Left ventricle myocardium inferior (tissue), 1 donor: ENCODE data around the gene CRADD. TPM values are rescaled to one million over a fixed set of nuclear protein-coding genes. Genes with fewer than 3 reads are reported as not detected.

ENCODE experiments used
- DNase-seq: peaks from one replicate; pipeline ENCODE4 v3.0.0-alpha.2; 2020
- H3K27ac ChIP-seq: fragments of 200-600 bp; replicated peaks from 2 replicates; pipeline ENCODE4 v1.8.0; 2021
- H3K27me3 ChIP-seq: fragments of 200-600 bp; 2 replicates; pipeline ENCODE4 v1.8.0; 2021; ENCODE audit warnings: low read depth
- H3K36me3 ChIP-seq: fragments of 200-600 bp; 2 replicates; pipeline ENCODE4 v1.8.0; 2021
- H3K4me1 ChIP-seq: fragments of 200-600 bp; 2 replicates; pipeline ENCODE4 v1.8.0; 2021
- H3K4me3 ChIP-seq: fragments of 200-600 bp; 2 replicates; pipeline ENCODE4 v1.8.0; 2021; ENCODE audit warnings: mild to moderate bottlenecking, moderate library complexity
- H3K9me3 ChIP-seq: fragments of 200-600 bp; replicated peaks from 2 replicates; pipeline ENCODE4 v1.8.0; 2021
- CTCF ChIP-seq: fragments of 200-600 bp; IDR thresholded peaks from 2 replicates; pipeline ENCODE4 v1.8.0; 2021; ENCODE audit warnings: antibody characterized with exemption, mild to moderate bottlenecking, borderline replicate concordance
- intact Hi-C: fragments of 100-400 bp; cut with micrococcal nuclease; formaldehyde crosslinking; loops from one replicate; pipeline ENCODE4 v1.11.0; 2022
- total RNA-seq: library from RNA; stranded (reverse); fragmentation: NEBNext Ultra II Directional; extraction: Animal tissue kit (Norgen Biotek cat#: 25700); gene quantifications from one replicate; pipeline ENCODE4 v1.2.1, GENCODE V29; 2021
- donor health status: DM: no; HTN: yes; CAD: no; lungs with severe emphysema.

Gene CRADD
- total RNA-seq, 1 donor from 2014 or later = 46.4 TPM

- intact Hi-C loops = no loop called here
These were observed 225.0 kb downstream of the CRADD start for GRCh38 chr12:93902192-93902591.

DNA sequence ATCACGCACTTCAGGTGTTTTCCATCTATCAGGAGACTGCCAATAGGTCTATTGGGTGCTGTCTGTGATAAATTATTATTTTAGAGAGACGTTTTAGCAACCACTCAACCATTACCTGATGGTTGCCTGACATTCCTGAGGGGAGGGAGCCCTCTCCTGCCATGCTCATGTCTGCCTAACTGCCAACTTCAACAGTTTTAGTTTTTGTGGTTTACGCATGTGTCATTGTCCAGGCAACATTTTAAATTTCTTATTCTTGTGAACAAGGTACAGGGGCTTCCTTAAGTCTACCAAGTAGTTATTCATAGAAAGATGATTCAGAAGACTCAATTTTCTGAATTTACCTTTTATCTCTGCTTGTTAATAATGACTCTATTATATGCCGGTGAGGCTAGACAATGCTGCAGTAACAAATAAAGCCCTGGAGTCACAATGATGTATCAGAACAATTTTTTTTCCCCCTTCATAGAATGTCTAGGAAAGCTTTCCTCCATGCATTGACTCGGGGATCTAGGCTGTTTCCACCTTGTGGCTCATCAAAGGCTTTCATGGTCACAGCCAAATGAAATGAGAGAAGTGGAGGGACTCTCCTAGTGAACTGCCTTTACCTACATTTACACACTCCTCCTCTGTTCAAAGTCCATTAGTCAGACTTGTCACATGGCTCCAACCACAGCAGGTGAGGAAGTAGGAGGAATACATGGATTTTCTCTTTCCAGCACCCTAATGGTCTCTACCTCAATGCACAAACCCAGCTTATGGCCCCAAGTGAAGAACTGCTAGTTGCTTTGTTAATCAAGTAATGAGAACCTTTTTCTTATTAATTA is 225.8 kb downstream of the CRADD start:
- intact Hi-C loops = no loop called here
- H3K9me3 ChIP-seq = peaks cover 13% of the 10 kb centered on the region
- H3K27me3 ChIP-seq = no peaks in the 10 kb centered on the region
- H3K36me3 ChIP-seq = no peaks in the 10 kb centered on the region
- no peak overlapping the region for H3K27ac ChIP-seq
- TF ChIP-seq CTCF = no peak
- H3K4me3 ChIP-seq = no peak overlapping the region
- DNase-seq = no peak
- no peaks in the 10 kb centered on the region for H3K4me1 ChIP-seq

More at GRCh38 chr12:93902192-93902591, 225.0 kb downstream of the CRADD start:
- no peak for DNase-seq
- Histone ChIP-seq H3K27me3 (no peaks in the 10 kb centered on the region), H3K4me3 (no peak overlapping the region), H3K27ac (no peak overlapping the region), H3K4me1 (no peaks in the 10 kb centered on the region), H3K9me3 (peaks cover 13% of the 10 kb centered on the region), H3K36me3 (no peaks in the 10 kb centered on the region)
- no peak for TF ChIP-seq CTCF

DNA sequence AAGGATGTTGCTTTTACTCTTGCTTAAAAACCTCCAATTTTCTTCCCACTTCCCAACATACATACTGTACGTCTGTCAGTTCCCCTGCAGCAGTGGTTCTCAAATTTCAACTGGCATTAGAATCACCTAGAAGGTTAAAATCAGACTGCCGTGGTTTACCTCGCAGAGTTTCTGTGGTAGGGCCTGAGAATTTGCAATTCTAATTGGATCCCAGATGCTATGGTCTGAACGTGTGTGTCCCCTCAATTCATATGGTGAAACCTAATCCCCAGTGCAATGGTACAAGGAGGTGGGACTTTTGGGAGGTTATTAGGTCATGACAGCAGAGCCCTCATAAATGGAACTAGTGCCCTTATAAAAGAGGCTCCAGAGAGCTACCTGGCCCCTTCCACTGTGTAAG is 226.9 kb downstream of the CRADD start:
- Histone ChIP-seq H3K27me3 (no peaks in the 10 kb centered on the region), H3K27ac (no peak overlapping the region), H3K4me3 (no peak overlapping the region), H3K9me3 (peaks cover 13% of the 10 kb centered on the region), H3K36me3 (no peaks in the 10 kb centered on the region), H3K4me1 (peaks cover 7% of the 10 kb centered on the region)
- no peak for TF ChIP-seq CTCF
- no peak for DNase-seq
- intact Hi-C loops = no loop called here

DNA sequence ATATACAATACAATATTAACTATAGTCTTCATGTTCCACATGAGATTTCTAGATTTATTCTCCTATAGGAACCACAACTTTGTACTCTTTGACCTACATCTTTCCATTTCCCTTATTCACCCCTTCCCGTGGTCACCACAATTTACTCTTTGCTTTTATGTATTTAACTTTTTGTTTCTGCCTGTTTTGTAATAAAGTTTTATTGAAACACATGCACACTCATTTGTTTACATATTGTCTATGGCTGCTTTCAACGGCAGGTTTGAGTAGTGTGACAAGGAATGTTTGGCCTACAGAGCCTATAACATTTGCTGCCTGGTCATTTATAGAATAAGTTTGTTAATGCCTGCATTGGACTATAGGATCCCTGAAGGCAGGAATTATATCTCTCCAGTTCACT is 231.1 kb downstream of the CRADD start:
- peaks cover 11% of the 10 kb centered on the region for H3K4me1 ChIP-seq
- no peak for TF ChIP-seq CTCF
- intact Hi-C loops = no loop called here
- no peak overlapping the region for H3K4me3 ChIP-seq
- no peaks in the 10 kb centered on the region for H3K9me3 ChIP-seq
- no peak overlapping the region for H3K27ac ChIP-seq
- no peaks in the 10 kb centered on the region for H3K36me3 ChIP-seq
- no peaks in the 10 kb centered on the region for H3K27me3 ChIP-seq
- no peak for DNase-seq

DNA sequence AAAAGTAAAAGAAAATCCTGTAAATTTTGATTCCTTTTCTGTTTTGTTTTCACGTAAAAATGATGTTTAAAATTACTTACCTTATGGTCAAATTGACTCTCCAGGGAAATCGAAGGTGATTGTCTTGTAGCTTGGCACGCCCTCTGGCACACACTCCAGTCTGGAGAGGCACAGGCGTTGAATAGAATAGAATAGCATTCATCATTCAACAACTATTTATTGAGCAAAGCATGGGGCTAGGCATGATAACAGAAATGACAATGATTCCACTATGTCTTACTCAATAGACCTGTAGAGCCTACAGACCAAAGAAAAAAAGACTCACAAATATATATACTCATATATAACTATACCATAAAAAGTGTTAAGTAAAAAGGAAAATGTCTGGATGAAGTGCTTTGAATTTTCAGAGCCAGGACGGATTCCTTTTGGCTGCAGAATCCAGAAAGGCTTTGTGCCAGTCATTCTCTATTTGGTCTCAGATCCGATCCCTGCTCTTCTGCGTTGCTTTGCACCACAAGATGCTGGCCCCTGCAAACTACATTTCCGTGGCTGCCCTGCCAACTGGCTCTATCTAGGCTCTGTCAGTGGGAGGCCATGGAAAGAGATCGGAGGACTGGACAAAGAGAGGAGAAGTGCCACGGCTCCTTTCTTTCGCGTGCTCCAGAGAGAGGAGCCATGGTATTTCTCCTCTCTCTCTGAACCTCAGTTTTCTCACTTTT is 231.8 kb downstream of the CRADD start:
- no peaks in the 10 kb centered on the region for H3K9me3 ChIP-seq
- no peak overlapping the region for H3K4me3 ChIP-seq
- no peaks in the 10 kb centered on the region for H3K27me3 ChIP-seq
- peak; percentile 40 for DNase-seq
- H3K36me3 ChIP-seq = no peaks in the 10 kb centered on the region
- H3K27ac ChIP-seq = peak overlapping the region; percentile 25
- no peak for TF ChIP-seq CTCF
- H3K4me1 ChIP-seq = peaks cover 16% of the 10 kb centered on the region
- intact Hi-C loops = no loop called here
